Activated CD4-positive, alpha-beta T cell treated with anti-CD3 and anti-CD28 coated beads, Interleukin-2, amount 50 U/mL, for 16 hours (primary cell): ENCODE data around the gene FAIM2.

ENCODE experiments used
- DNase-seq: peaks from one replicate; pipeline ENCODE4 v3.0.0-alpha.2; 2020

Gene FAIM2

GRCh38 chr12:49917166-49917787 is 13.6 kb upstream of the FAIM2 start:
- DNase-seq, result no peak

GRCh38 chr12:49916129-49916919 is 12.6 kb upstream of the FAIM2 start:
- DNase-seq, result no peak

- no peak for DNase-seq
Measured at GRCh38 chr12:49912345-49913255, 8.9 kb upstream of the FAIM2 start.

- DNase-seq, result no peak
Measured at GRCh38 chr12:49911213-49911605, 7.5 kb upstream of the FAIM2 start.

- DNase-seq, result no peak
Measured at GRCh38 chr12:49910331-49911212, 6.9 kb upstream of the FAIM2 start.

GRCh38 chr12:49909826-49910225 is 6.1 kb upstream of the FAIM2 start:
- DNase-seq, result no peak

GRCh38 chr12:49909356-49909755 is 5.7 kb upstream of the FAIM2 start:
- no peak for DNase-seq

GRCh38 chr12:49907352-49907751 is 3.7 kb upstream of the FAIM2 start:
- no peak for DNase-seq

- DNase-seq, result no peak
Measured at GRCh38 chr12:49905718-49906314, 2.1 kb upstream of the FAIM2 start.

- no peak for DNase-seq
Measured at GRCh38 chr12:49904601-49905000, 901 bp upstream of the FAIM2 start.

- DNase-seq, result no peak
Measured at GRCh38 chr12:49903351-49903699, 375 bp downstream of the FAIM2 start.

GRCh38 chr12:49902399-49903350 is 1.0 kb downstream of the FAIM2 start:
- DNase-seq, result no peak

GRCh38 chr12:49901986-49902385 is 1.7 kb downstream of the FAIM2 start:
- no peak for DNase-seq

GRCh38 chr12:49901026-49901425 is 2.7 kb downstream of the FAIM2 start:
- no peak for DNase-seq

- DNase-seq, result no peak
Measured at GRCh38 chr12:49900371-49900770, 3.3 kb downstream of the FAIM2 start.

GRCh38 chr12:49899921-49900320 is 3.8 kb downstream of the FAIM2 start:
- DNase-seq, result no peak

GRCh38 chr12:49899286-49899843 is 4.3 kb downstream of the FAIM2 start:
- no peak for DNase-seq

GRCh38 chr12:49897276-49897675 is 6.4 kb downstream of the FAIM2 start:
- no peak for DNase-seq

GRCh38 chr12:49895773-49896172 is 7.9 kb downstream of the FAIM2 start:
- no peak for DNase-seq

- DNase-seq, result no peak
Measured at GRCh38 chr12:49894751-49895148, 8.9 kb downstream of the FAIM2 start.
